DOHH2 (cell line): ENCODE results near the gene MYCBP2.

ENCODE experiments used
- CTCF ChIP-seq: fragments of 200-600 bp; sonication (generic); IDR thresholded peaks from one replicate; pipeline ENCODE4 v1.5.1; 2014; ENCODE audit warnings: antibody characterized with exemption, mild to moderate bottlenecking, low read depth, low read length; ENCODE audit not compliant: poor library complexity, severe bottlenecking
- EZH2phosphoT487 ChIP-seq: fragments of 200-600 bp; sonication (generic); IDR thresholded peaks from 2 replicates; pipeline ENCODE4 v1.6.1; 2017; ENCODE audit warnings: borderline replicate concordance, mild to moderate bottlenecking, antibody characterized with exemption, low read length, moderate library complexity, mixed read lengths

GRCh38 chr13:77213644-77214043 lies 113.2 kb downstream of the MYCBP2 start:
- no peak for TF ChIP-seq CTCF
- TF ChIP-seq EZH2phosphoT487, result no peak
